ENCODE data around the gene MISP3.

The MISP3 gene

DNA sequence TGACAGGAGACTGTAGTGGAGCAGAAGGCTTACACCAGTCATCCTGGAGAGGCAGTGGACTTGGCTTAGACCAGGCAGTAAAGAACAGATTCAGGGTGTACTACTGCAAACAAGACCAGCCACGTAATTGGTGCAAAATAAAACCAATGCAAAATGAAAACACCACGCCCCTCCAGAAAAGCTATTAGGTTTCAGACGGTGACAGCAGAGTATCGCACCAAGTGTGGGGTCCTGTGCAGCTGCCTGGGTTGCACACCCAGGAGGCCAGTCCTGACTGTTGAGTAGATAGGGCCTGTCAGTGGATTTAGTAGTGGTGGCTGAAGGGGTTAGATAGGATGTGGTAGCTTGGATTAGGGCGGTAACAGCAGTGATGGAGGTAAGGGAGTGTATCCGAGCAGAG lies 50.3 kb downstream of the MISP3 start:
- DNase-seq (ENCODE audit: low spot score) = no peak
